Mononuclear cell (primary cell): ENCODE data around the gene OR4E1. TPM values are rescaled to one million over a fixed set of nuclear protein-coding genes. Genes with fewer than 3 reads are reported as not detected.
"Not testable (repeated sequence)": the region's sequence is repeated elsewhere in the genome, so short reads cannot be mapped to it uniquely, and the experiment has no call there.

ENCODE experiments used
- H3K27me3 ChIP-seq: 2 replicates; pipeline ENCODE4 v1.6.0; 2011; ENCODE audit warnings: low read length, control low read depth; ENCODE audit not compliant: insufficient read depth
- H3K4me1 ChIP-seq: 2 replicates; pipeline ENCODE4 v1.5.1; 2011; ENCODE audit warnings: mild to moderate bottlenecking, low read length, control low read depth; ENCODE audit not compliant: insufficient read depth
- H3K4me3 ChIP-seq: 2 replicates; pipeline ENCODE4 v1.5.1; 2011; ENCODE audit warnings: mild to moderate bottlenecking, low read length, moderate library complexity
- H3K9me3 ChIP-seq: 2 replicates; pipeline ENCODE4 v1.5.1; 2011; ENCODE audit warnings: low read depth, mild to moderate bottlenecking, control low read depth, low read length
- total RNA-seq: library from RNA; depleted of rRNA; stranded (reverse); fragments of >200 nt; gene quantifications from one replicate; pipeline ENCODE4 v1.2.3, GENCODE V29; 2012

Gene OR4E1
- total RNA-seq, 1 donor, result 0.10 TPM

DNA sequence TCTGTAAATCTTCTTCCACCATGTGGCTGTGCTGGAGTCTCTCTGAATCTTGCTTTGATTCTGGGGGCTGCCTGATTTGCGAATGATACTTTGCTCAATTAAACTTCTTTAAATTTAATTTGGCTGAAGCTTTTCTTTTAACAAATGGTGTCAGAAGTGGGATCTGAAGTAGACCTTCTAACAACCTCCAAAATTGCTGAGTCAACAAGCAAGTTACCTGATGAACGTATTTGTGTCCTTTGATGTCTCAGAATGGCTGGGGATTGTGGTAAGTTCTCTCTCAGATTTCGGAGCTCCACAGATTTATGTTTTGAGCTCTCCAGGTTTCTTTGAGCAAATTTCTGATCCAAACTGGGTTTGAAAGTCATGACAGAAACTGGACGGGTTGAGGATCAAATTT is 1.9 kb upstream of the OR4E1 start:
- H3K9me3 ChIP-seq, result no peaks in the 10 kb centered on the region
- H3K4me1 ChIP-seq, result no peaks in the 10 kb centered on the region
- peaks cover 8% of the 10 kb centered on the region for H3K27me3 ChIP-seq
- no peak overlapping the region for H3K4me3 ChIP-seq

DNA sequence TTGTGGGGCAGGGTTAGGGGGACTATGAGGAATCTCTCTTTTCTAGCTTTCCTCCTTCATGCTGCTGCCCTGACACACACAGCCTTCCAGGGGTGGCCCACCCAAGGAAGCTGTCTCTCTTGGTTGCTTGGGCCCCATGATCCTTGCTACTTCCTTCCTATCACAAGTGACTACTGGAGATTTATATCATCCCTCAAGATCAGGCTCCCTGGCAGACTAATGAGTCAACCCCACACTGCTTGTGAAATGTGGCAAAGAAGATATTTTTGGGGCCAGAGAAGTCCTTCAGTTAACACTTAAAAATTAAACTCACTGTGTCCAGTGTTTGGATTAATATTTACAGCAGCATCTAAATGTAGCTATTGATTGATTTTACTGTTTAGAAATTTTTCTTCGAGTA is 1.5 kb downstream of the OR4E1 start:
- no peaks in the 10 kb centered on the region for H3K4me1 ChIP-seq
- H3K4me3 ChIP-seq, result no peak overlapping the region
- H3K9me3 ChIP-seq, result no peaks in the 10 kb centered on the region
- no peaks in the 10 kb centered on the region for H3K27me3 ChIP-seq

DNA sequence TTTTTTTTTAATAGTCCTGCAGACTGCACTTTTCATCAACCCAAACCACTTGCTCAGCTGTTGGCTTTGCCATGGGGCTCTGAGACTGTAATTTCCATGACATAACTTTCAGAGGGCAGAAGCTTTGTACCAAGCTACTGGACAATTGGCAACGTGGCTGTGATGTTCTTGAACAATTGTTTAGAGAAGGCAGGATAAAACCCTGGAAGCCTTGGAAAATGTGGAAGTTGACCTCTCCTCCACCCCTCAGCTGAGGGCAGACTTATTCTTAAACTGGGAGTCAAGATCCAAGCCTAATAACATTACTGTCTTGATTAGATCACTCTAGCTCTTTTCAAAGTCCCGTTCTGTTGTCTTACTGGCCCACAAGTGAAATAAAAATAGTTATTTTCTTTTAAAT is 2.2 kb downstream of the OR4E1 start:
- Histone ChIP-seq H3K9me3 (no peaks in the 10 kb centered on the region), H3K4me1 (no peaks in the 10 kb centered on the region), H3K4me3 (no peak overlapping the region), H3K27me3 (no peaks in the 10 kb centered on the region)

DNA sequence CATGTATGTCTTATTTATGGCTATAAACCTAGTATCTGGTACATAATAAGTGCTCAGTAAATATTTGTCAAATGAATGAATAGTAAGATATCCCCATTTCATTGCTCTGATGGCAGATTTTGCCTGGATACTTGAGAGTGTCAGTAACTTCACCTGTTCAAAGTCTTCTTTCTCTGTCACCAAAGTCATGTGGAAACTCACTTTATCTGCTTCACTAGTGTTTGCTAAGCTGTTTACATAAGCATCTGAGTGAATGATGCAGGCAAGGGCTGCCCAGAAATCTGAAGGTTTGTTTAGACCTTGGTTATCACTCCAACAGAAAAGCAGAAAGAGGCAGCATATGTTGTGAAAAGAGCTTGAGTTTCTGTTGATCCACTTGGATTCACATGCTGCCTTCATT is 4.3 kb downstream of the OR4E1 start:
- Histone ChIP-seq H3K27me3 (no peaks in the 10 kb centered on the region), H3K4me3 (no peak overlapping the region), H3K9me3 (no peaks in the 10 kb centered on the region)

DNA sequence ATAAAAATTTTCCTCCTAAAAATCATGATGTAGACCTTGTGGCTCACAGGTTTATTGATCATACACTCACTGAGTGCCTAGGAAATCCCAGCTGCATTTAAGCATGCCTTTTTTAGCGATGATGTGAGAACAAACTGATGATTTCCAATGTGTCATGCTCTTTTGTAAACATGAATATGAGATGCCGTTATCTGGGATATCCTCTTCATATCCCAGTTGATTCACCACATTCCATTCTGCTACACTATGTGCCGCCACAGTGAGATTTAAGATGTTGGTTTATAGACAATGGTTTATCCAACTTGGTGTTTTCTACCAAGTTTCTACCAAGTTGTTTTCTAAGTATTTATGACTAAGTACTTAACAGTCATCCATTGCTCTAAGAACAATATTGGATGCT is 5.2 kb downstream of the OR4E1 start:
- H3K9me3 ChIP-seq, result no peaks in the 10 kb centered on the region
- H3K4me3 ChIP-seq, result no peak overlapping the region
- H3K4me1 ChIP-seq, result no peaks in the 10 kb centered on the region
- peaks cover 2% of the 10 kb centered on the region for H3K27me3 ChIP-seq

More for the DNA sequence above, 4.3 kb downstream of the OR4E1 start:
- no peaks in the 10 kb centered on the region for H3K4me1 ChIP-seq

DNA sequence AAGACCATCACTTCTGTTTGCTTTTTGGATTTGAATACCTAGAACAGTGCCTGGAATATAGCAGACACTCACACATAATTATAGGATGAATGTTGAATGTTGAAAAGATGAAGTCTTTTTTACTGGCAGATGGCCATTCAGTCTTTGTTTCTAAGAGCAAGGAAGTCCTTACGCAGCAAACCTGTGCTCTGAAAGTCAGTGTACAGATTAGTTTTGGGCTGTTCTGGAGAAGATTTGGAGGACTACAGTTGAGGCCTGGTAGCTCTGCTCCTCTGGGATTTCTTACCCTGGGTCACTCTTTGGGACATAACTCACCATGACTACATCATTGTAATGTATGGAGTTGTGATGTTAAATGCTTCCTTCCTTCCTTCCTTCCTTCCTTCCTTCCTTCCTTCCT is 16.6 kb downstream of the OR4E1 start:
- Histone ChIP-seq H3K4me1 (no peaks in the 10 kb centered on the region), H3K9me3 (no peaks in the 10 kb centered on the region), H3K4me3 (no peak overlapping the region), H3K27me3 (peaks cover 3% of the 10 kb centered on the region)

DNA sequence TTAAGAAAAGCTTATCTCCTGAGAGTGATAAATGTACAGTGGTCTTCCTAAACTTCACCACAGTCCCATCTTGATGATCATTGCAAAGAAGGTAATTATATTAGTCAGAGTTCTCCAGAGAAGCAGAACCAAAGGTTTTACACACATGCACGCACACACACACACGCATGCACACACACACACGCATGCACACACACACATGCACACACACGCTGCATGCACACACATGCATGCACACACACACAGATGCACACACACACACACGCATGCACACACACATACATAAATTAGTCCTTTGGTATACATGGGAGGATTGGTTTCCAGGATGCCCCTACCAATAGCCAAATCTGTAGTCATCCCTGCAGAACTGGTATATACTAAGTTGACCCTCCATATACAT is 19.4 kb downstream of the OR4E1 start:
- peaks cover 3% of the 10 kb centered on the region for H3K27me3 ChIP-seq
- no peaks in the 10 kb centered on the region for H3K9me3 ChIP-seq
- no peaks in the 10 kb centered on the region for H3K4me1 ChIP-seq
- H3K4me3 ChIP-seq, result no peak overlapping the region

DNA sequence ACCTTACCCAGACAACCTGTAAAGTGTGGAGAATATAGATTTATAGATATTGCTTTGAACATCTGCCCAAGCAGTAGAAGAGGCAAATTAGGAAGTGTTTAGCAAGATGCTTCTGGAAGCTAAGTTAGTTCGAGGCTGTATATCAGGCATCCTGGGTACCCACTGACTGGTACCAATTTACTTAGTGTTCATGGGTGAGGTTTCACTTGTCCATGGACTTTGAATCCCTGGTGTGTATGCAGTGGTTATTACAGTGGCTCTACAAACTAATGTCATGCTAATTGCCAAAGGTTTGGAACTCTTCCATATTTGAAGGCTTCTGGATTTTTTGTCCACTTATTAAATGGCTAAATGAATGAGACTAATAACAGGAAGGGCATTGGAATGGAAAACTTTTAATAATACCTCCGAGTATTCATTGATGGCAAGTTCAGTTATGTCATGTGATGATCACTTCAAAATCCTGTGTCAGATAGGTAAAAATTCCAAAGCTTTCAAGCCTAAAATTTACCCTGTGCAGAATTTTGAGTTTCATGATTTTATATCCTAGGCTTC is 20.2 kb downstream of the OR4E1 start, which contains the start of gene OR4E2:
Gene OR4E2, plus strand, starts transcription at position 505 of the 555 bp plus-strand sequence. CDS start 11,248 bp downstream, outside the sequence.
- Histone ChIP-seq H3K4me1 (no peaks in the 10 kb centered on the region), H3K27me3 (peaks cover 3% of the 10 kb centered on the region), H3K9me3 (no peaks in the 10 kb centered on the region), H3K4me3 (no peak within 1 kb of the TSS)

DNA sequence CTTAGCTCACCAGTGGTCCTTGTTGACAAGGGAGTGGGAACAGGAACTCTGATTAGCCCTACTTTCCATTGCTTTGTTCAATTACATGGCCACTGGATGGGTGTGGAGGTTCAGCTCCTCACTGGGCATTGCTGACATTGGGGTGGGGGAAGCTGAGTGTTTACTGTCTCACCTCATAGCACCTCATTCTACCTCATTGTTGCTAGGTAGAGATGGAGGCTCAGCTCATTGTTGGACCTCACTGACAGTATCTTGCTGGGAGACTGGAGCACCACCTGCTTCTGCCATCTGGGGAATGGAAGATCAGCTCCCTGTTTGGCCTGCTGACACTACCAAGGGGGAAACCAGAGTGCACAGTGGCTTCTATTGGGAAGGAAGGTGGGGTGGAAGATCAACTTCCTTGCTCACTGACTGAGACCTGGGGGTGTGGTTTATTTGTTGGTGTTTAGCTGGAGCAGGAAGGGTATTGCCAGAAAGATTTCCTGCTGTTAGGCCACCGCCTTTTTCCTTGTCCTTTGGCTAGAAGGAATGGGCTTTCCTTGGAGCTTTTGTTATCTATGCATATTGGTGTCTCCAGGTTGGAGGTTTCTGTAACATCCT is 21.3 kb downstream of the OR4E1 start:
- no peak overlapping the region for H3K4me3 ChIP-seq
- no peaks in the 10 kb centered on the region for H3K9me3 ChIP-seq
- peaks cover 3% of the 10 kb centered on the region for H3K27me3 ChIP-seq
- no peaks in the 10 kb centered on the region for H3K4me1 ChIP-seq

DNA sequence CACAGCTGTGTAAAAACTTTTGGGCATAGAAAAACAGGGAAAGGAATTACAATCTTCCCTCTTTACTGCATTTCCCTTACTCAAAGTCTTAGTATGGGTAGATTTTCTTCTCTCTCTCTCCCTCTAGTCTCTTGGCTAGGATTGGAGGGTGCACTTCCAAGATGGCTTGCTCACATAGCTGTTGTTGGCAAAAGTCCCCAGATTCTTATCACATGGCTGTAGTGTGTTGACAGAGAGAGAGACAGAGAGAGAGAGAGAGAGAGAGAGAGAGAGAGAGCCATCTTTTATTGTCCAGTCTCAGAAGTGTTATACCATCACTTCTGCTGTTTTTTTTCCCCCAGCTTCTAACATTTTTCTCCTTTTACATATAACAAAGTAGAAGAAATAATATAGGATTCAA is 26.2 kb downstream of the OR4E1 start:
- Histone ChIP-seq H3K27me3 (peaks cover 3% of the 10 kb centered on the region), H3K4me1 (no peaks in the 10 kb centered on the region), H3K4me3 (no peak overlapping the region), H3K9me3 (no peaks in the 10 kb centered on the region)

DNA sequence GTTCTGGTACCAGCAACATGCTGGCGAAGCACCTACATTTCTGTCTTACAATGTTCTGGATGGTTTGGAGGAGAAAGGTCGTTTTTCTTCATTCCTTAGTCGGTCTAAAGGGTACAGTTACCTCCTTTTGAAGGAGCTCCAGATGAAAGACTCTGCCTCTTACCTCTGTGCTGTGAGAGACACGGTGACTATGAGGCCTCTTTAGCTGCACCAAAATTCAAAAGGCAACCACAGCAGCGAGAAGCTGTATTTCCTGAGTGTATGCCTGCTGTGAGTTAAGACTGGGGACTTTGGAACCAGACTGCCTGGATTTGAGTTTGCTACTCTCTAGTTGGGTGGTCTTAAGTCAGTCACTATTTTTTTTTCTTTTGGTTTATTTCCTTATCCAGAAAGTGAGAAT is 30.2 kb downstream of the OR4E1 start:
- no peaks in the 10 kb centered on the region for H3K27me3 ChIP-seq
- no peaks in the 10 kb centered on the region for H3K9me3 ChIP-seq
- no peak overlapping the region for H3K4me3 ChIP-seq
- no peaks in the 10 kb centered on the region for H3K4me1 ChIP-seq

DNA sequence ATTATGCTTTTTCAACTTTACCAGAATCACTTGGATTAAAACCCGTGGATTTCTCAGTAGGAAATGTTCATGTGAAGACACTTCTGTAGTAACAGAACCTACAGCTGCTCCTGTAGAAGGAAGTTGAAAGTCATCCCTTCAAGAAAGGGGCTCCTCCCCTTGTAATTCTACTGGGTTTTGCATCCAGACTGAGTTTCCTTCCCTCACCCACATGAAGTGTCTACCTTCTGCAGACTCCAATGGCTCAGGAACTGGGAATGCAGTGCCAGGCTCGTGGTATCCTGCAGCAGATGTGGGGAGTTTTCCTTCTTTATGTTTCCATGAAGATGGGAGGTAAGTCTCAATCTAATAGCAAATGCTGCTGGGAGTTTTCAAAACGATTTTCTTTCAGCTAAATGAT is 30.9 kb downstream of the OR4E1 start:
- H3K4me1 ChIP-seq, result no peaks in the 10 kb centered on the region

DNA sequence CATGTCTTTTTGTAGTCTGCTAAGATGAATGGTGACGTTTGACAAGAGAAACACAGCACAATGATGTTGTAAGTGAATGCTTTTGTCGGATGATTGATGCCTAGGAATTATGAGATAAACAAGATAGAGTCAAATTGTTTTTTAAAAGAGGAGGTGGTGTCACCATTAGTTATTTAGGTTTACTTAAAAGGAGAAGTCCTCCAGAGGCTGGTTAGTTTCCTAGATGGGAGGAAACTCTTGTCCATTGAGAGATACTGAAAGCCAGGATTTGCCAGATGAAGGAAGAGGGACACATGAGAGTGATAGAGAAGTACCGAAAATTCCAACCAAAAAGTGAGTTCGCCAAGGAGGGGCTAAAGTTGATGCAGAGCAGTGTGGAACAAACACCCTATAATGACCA is 38.8 kb downstream of the OR4E1 start, which contains the start of gene OR10G2:
Gene OR10G2, minus strand, starts transcription at position 101 of the 400 bp plus-strand sequence. Its CDS starts 98 bp downstream, at position 3.
- Histone ChIP-seq H3K4me3 (no peak within 1 kb of the TSS), H3K9me3 (no peaks in the 10 kb centered on the region), H3K27me3 (no peaks in the 10 kb centered on the region), H3K4me1 (no peaks in the 10 kb centered on the region)

More for the DNA sequence above, 30.9 kb downstream of the OR4E1 start:
- no peaks in the 10 kb centered on the region for H3K9me3 ChIP-seq
- H3K4me3 ChIP-seq, result no peak overlapping the region
- no peaks in the 10 kb centered on the region for H3K27me3 ChIP-seq

DNA sequence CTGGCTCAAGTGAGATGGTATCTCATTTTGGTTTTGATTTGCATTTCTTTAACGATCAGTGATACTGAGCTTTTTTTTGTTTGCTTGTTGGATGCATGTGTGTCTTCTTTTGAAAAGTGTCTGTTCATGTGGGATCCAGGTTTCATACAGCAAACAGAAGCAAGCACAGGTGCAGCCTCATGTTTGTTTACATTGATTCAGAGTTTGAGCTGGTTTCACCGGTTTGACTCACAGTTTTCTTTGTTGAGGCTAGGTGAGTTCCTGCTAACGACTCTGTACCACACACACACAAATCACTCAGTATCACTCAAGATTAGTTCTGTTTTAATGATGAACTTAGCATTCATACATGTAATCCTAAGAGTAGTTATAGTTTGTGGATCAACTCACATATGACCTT is 42.5 kb downstream of the OR4E1 start:
- Histone ChIP-seq H3K9me3 (no peaks in the 10 kb centered on the region), H3K4me3 (no peak overlapping the region), H3K4me1 (no peaks in the 10 kb centered on the region), H3K27me3 (no peaks in the 10 kb centered on the region)

DNA sequence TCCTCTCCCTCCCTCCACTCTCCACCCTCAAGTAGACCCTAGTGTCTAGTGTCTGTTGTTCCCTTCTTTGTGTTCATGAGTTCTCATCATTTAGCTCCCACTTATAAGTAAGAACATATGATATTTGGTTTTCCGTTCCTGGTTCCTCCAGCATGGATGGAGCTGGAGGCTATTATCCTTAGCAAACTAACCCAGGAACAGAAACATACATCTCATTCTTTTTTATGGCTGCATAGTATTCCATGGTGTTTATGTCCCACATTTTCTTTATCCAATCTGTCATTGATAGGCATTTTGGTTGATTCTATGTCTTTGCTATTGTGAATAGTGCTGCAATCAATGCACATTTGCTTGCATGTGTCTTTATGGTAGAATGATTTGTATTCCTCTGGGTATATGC is 43.1 kb downstream of the OR4E1 start:
- not testable (repeated sequence) for H3K27me3 ChIP-seq, H3K4me1 ChIP-seq, H3K9me3 ChIP-seq, H3K4me3 ChIP-seq
